ENCODE results near the gene PPP6R2. TPM values are rescaled to one million over a fixed set of nuclear protein-coding genes. Genes with fewer than 3 reads are reported as not detected.
A peak's percentile ranks its signal among the peaks of the same experiment; 100 is the strongest.

PPP6R2 gene
- total RNA-seq, 1 donor from 2014 or later, result 75.5 TPM

DNA sequence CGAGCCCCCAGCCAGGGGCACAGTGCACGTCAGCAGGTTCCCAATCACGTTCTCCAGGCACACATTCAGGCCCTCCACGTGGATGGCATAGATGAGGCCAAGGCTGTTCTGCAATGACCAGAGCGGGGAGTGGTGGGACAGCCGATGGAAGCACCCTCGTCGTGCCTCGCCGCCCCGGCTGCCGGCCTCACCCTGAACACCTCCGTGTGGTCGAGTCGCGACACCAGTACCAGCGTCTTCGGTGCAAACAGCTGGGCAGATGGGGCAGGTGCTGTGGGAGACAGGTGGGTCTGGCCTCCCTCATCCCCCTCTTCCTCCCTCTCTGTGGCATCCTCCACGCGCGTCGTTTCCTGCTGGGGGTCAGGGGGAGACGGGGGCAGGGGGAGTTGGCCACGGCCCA lies 124.2 kb downstream of the PPP6R2 start:
- DNase-seq (ENCODE audit: low spot score), result no peak

DNA sequence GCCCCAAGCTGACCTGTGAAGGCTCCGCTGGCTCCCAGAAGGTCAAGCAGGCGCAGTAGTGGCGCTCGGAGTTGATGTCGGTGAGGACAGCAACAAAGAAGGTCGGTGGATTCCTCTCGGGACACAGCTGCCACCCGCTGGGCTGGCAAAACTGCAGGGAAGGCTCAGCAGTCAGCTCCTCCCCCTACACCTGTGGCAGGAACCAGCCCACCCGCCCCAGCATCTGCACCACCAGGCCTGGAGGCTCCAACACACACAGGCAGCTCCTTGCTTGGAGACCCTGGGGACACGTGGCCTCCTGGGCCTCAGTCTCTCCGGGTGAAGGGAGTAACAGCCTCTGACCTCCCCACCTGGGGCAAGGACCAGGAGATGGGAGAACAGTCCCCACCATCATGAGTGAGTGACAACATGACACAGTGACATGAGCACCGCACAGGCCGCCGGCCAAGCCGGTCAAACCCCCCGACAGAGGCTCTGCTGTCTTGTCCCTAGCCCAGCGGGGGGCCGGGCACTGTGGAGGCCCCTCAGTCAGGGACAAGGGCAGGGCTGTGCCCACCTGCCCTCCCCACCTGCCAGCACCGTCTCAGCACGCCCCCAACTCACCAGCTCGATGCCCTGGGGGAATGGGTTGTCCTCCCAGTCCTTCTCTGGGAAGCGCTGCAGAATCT lies 124.8 kb downstream of the PPP6R2 start:
- no peak for DNase-seq (ENCODE audit: low spot score)

DNA sequence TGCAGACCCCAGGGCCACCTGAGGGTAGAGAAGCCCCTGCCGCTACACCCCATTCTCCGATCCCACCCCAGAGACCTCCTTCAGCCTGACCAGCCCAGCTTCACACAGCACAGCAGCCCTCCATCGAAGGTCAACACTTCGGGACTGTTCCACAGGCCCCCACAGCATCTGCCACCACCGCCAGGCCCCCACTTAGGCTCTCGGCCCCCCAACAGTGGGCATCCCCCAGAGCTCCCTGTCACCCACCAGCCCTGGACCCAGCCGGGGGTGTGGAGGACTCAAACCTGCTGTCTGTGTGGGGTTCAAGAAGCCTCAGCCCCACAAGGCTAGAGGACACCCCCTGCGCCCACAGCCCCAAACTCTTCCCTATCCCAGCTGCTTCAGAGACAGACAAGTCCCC lies 125.5 kb downstream of the PPP6R2 start:
- no peak for DNase-seq (ENCODE audit: low spot score)

DNA sequence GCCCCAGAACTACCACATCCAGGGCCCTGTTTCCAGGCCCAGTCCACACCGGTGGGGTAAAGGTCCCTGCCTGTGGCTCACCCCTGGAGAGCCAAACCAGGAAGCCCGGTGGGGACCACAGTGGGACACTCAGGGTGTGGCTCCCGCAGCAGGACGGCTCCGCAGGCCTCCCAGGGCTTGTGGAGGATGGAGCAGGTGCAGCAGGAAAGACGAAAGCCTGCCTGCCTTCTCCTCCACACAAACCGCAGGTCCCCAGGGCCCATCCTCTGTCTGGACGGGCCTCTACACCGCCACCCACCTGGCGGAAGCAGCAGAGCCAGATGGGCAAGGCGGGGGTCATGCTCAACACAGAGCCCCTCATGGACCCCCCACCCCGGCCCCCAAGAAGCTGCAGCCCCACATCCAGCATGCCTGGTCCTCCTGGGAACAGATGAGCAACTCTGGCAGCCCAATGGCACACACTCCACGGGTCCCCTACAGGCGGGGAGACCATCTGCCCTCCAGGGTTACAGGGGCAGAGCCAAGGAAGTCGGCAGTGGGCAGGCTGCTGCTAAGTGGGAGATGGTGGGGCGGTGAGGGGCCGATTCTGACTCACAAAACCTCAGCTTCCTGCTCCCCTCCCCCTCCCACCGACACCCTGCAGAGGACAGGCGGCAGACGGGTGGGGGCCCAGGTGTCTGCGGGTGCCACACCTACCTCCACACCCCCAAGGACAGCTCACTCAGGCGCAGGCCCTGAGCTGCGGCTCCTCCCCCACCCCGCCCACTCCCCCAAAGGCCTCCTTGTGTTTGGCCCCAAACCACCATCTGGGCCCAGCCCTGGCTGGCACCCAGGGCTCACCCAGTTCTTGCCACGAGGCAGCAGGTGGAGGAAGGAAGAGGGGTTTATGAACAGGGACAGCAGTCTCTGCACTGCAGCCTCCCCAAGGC lies 126.5 kb downstream of the PPP6R2 start:
- DNase-seq (ENCODE audit: low spot score), result peak; percentile 87

DNA sequence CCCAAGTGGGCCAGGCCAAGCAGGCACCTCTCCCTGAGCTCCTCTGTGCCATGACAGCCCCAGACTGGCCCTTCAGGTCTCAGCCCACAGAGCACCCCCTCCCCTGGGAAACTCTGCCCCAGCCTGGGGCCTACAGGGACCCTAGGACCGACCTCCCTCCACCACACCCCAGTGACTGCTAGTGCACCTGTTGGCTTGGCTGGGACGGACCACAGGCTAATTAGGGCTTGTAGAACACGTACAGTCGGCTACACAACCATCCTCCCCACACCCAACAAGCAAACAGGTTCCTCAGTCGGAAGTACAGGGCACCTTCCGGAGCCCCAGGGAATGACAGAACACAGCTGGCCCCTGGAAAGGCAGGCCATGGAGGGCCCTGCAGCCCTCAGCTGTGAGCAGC lies 127.4 kb downstream of the PPP6R2 start:
- DNase-seq (ENCODE audit: low spot score), result no peak

DNA sequence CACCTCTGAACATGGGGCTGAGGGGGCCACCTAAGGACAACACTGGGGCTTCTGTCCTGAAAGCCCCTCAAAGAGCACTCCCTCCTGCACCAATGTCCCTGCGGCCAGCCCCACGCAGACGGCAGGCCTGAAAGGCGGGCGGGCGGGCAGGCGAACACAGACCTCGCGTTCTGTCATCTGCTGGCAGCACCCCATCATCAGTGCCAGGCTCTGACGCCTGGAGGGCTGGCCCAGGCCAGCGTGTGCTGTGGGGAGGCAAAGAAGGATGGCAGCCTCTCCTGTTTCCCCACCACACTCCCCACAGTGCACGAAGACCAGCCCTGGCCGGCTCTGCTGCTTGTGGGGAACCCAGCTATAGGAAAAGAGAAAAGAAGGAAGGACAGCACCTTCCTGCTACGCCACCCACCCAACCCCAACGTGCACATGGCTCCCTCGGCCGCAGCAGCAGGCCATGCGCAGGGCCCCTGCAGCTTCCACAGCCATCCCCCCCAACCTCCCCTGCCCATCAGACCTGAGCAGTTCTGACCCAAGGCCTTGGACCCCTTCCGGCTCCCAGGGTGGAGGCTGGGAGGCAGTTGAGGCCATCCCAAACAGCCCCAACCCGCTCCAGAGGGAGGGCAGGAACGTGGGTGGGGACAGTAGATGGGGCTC lies 128.2 kb downstream of the PPP6R2 start:
- no peak for DNase-seq (ENCODE audit: low spot score)

DNA sequence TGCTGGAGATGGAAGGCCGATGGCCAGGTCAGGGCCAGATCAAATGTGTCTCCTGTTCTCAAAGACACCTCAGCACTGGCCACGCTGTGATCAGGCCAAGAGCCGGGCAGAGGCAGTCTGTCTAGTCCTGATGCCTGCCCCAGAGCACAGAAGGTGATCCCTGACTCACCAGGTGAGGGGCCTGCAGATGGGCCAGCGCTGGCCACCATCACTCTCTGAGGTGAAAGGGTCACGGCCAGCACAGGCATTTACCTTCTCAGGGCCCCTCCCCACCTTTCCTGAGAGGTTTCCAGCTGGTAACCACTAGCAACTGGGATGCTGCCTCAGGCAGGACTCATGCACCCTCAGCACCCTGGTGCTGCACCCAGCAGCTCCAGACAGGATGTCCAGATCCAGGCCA lies 128.8 kb downstream of the PPP6R2 start:
- DNase-seq (ENCODE audit: low spot score), result no peak

DNA sequence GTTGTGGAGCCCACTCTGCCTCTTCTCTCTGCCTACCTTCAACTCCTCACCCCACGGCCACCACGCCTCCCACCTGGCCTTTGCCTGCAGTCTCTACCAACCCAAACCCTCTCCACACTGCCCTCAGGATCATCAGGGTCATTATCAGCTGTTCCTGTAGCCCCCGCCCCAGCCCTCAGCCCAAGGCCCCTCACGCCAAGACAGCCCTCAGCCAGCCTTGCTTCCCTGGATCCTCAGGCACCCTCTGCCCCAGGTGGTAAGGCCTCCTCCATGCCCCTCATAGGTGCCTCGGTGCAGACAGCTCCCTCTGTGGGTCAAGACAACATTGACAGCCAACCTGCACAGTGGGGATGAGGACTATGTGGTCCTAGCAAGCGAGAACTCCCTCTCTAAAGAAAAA lies 130.0 kb downstream of the PPP6R2 start:
- no peak for DNase-seq (ENCODE audit: low spot score)

DNA sequence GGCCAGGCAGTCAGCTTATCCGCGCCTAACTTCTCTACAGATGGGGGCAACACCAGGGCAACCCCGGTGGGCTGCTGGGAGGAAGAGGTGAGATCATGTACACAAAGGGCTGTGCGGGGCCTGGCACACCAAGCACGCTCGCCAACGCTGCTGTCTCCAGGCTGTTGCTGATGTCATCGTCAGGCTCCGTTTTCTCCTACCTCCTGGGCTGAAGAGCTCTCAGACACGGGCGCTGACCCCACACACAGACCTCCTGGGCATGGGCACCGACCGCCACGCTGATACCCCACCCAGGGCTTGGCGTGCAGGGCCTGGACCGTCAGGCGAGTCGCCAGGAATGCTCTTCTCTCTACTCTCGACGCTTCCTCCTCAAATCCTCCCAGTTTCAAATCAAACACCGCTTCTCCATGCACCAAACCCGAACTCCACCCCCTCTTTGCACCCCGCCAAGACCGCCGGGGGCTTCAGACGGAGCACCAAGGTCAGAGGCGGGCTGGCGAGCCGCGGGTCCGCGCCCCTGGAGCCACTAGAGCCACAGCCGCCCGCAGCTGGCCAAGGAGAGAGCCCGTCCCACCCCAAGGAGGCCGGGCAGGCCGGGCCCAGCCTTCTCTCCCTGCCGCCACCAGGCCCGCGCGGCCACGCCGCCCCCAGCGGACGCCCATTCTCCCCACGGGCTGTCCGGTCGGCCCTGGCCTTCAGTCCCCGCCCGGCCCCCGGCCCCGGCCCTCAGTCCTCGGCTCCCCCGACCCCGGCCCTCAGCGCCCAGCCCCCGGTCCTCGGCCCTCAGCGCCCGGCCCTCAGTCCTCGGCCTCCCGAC lies 130.9 kb downstream of the PPP6R2 start:
- DNase-seq (ENCODE audit: low spot score), result no peak

DNA sequence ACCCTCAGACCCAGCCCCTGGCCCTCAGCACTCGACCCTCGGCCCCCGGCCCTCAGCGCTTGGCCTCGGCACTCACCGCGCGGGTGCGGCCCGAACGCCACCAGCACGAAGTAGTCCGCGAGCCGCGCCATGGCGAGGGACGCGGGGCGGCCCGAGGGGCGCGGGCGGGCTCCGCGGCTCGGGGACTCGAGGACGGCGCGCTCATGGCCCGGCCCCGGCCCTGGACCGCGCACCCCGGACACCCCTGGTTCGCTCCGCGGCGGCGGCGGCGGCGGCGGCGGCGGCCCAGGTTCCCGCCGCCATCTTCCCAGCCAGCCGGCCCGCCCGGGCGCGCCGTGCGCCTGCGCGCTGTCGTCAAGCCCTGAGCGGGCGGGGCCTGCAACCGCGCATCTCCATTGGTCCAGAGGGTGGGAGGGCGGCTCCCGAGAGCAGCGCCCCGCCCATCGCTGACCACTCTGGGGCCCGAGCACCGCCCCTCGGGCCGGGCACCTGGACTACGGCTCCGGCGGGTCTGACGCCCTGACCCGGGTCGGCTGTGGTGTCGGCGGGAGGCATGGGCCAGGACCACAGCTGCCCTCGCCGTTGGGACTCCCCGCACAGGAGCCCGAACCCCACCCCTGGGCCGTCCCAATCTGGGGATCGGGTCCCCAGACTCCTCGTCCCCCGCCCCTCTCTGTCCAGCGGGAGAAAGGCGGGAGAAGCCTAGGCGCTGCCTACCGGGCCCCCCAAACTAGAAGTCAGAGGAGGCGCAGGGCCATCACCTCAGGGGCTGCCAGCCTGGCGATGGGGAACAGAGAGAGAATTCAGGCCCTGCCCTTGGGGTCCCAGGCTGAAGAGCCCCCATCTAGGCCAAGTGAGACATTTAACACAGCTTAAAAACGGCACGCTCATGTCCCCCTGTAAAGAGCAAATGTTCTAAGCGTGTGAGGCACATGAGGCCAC lies 131.9 kb downstream of the PPP6R2 start, which contains the start of gene SBF1:
Gene SBF1, minus strand, starts transcription at position 326 of the 942 bp plus-strand sequence. Its CDS starts 195 bp downstream, at position 131.
- DNase-seq (ENCODE audit: low spot score), result peak; percentile 92

DNA sequence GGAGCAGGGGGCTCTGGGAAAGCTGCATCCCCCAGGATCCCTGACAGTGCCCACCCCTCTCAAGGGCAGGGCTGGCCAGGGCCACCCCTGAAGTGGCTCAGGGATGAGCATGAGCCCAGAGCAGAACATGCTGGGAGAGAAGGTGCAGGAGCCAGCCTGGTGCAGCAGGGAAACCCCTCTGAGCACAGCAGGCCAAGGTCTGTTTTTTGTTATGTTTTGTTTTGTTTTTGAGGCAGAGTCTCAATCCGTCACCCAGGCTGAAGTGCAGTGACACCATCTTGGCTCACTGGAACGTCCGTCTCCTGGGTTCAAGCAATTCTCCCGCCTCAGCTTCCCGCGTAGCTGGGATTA lies 132.5 kb downstream of the PPP6R2 start:
- DNase-seq (ENCODE audit: low spot score), result no peak

DNA sequence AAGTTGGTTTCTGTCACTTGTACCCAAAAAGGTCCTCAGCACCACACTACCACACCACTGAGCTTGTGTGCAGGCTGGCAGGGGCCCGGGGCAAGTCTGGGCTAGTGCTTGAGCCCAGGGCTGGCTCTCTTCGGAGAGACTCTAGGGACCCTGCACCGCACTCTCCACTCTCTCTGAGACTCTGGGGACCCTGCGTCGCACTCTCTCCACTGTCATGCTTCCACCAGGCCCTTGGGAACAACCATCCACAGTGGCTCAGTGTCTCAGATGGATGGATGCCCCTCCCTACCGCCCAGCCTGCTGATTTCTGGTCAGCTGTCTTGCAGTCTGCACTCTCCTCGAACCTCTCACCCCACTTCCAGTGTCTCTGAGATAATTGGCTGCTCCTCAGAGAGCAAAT lies 133.7 kb downstream of the PPP6R2 start:
- DNase-seq (ENCODE audit: low spot score), result no peak

DNA sequence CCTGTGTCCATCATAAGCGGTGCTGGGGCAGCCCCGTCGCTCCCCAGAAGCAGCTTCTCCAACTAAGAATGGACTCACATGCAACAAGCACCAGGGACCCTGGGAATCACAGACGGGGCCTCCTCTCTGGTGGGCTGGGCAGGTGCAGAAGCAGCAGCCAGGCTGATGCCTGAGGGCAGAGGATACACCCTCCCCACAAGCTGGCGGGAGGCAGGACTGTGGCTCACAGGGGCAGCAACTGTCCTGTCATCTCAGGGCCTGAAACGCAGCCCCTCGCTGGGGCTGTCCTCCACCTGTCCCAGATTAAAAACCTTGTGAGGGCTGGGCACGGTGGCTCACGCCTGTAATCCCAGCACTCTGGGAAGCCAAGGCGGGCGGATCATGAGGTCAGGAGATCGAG lies 134.8 kb downstream of the PPP6R2 start:
- no peak for DNase-seq (ENCODE audit: low spot score)

DNA sequence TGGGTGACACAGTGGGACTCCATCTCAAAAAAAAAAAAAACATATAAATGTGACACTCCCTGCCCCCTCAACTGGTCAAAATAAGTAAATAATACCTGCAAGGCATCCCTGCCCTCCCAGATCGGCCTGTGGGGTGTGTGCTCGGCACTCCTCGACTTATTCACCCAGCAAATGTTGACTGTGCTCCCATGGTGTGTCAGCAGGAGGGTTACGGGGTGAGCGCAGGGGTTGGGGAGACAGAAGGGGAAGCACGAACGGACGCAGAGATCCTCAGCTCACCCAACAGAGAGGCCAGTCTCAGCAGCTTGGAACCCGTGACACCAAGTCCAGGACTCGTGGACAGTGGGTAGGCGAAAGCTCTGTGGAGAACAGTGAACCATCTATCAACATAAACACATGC lies 136.6 kb downstream of the PPP6R2 start:
- no peak for DNase-seq (ENCODE audit: low spot score)

DNA sequence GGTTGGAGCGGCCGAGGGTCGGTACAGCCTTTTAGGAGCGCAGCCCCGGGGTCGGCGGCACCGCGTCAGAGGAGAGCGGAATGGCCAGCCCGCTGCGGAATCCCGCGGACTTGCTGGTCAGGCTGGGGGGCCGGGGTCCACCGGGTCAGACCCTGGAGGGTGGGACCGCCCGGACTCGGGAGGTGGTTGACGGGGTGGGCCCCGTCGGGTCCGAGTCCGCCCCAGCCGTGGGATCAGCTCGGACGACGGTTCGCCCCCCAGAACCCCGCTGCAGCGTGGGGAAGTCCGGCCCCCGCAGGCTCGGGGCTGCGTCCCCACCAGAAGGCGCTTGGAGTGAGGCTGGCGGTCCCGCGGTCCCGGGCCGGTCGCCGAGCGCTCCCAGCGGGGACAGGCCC lies 137.9 kb downstream of the PPP6R2 start:
- DNase-seq (ENCODE audit: low spot score), result no peak

DNA sequence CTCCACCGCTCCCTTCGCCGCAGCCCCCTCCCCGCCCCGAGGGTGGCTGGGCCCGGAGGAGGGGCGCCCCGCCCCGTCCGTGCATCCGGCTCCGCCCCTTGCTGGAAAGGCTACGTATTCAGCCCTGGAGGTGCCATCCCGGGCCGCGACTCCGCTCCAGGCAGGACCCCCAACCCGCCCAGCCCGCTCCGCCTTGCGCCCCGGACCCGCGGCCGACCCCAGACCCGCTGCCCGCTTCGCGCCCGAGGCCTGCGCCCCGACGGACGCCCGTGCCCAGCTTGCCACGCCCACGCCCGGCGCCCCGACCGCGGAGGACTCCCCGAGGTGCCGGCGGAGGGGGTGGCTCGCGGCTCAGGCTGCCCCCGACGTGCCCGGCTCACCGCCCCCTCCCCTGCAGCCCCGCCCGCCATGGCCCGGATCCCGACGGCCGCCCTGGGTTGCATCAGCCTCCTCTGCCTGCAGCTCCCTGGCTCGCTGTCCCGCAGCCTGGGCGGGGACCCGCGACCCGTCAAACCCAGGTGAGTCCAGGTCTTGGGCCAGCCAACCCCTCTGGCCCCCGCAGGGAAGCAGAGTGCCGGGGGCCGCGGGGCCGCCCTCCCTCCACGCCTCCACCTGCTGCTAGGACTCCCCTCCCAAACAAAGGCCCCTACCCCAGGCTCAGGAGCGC lies 138.4 kb downstream of the PPP6R2 start, which contains the start of gene ADM2:
Gene ADM2, plus strand, starts transcription at position 104 of the 667 bp plus-strand sequence. Its CDS starts 305 bp downstream, at position 409.
- no peak for DNase-seq (ENCODE audit: low spot score)

DNA sequence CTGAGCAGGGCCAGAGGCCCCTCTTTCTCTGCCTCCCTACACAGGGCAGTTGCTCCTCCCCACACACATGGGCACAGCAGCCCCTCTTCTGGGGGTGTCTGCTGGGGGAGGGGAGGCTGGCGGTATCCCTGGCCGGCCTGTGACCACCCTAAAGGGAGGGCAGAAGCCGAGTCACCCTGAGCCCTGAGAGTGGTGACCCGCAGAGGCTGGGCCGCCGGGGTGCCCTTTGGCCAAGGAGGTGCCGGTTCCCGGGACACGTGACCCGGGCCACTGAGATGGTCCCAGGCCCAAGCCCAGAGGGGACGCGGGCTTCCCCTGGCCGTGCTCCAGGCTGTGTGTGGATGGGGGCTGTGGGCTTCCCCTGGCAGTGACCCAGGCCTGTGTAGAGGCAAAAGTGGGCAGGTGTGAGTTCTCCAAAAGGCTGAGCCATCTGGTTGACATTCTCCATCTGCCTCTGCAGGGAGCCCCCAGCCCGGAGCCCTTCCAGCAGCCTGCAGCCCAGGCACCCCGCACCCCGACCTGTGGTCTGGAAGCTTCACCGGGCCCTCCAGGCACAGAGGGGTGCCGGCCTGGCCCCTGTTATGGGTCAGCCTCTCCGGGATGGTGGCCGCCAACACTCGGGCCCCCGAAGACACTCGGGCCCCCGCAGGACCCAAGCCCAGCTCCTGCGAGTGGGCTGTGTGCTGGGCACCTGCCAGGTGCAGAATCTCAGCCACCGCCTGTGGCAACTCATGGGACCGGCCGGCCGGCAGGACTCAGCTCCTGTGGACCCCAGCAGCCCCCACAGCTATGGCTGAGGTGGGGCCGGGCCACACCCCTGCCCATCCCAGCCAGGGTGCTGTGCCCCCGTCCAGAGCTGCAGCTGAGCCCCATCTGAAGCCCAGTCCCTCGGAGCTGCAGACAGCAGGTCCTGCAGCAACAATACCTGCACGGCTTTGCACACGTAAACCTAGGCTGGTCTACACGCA lies 139.3 kb downstream of the PPP6R2 start:
- DNase-seq (ENCODE audit: low spot score), result no peak

DNA sequence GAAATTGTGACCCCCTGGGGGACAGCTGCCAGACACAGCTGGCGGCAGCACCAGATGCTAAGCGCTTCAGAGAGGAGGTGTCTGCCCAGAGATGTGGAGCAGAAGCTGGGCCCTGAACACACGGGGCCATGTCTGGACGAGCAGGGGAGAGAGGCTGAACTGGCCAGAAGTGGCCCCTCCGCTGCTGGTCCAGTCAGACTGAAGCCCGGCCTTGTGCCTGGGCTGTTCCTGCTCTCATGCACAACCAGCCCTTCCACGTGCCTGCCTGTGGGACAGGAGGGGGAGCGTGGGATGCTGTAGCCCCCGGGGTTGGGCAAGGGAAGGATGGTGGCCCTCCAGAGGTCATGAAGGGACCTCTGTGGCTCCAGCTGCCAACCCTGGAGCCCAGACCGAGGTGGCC lies 140.0 kb downstream of the PPP6R2 start:
- no peak for DNase-seq (ENCODE audit: low spot score)

DNA sequence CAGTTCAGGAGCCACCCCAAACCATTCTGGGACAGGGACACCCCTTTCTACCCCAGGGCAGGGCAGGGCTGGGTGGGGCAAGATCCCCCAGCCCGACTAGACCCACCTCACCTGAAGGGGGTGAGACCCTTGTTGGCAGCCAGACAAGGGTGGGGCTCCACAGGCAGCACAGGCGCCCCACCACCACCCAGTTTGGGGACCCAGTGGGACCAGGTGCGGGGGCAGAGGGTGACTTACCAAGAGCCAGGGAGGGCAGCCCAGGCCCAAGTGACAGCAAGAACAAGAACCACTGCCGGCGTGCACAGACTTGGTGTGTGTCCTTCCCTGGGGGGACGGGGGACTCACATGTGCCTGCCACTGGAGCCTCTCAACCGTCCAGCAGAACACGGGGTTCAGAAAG lies 140.4 kb downstream of the PPP6R2 start:
- no peak for DNase-seq (ENCODE audit: low spot score)
